Panc1 (cell line): Measurements from ENCODE around the gene SPEM3. TPM values are rescaled to one million over a fixed set of nuclear protein-coding genes. Genes with fewer than 3 reads are reported as not detected.
A peak's percentile ranks its signal among the peaks of the same experiment; 100 is the strongest.

Source experiments
- ATAC-seq: fragments of 200-7000 bp; cut with Tn5 transposase; 2 replicates; pipeline ENCODE4 v1.9.1; 2020; ENCODE audit warnings: mild to moderate bottlenecking, moderate library complexity
- BruUV-seq: library from RNA; stranded (reverse); fragments of 400-500 nt; replicated peaks from 2 replicates; lab custom pipeline; 2021; lab: Mats Ljungman, UMichigan
- CTCF ChIA-PET: fragments of 300-600 bp; sonication (Branson Sonifier 250); formaldehyde crosslinking; loops from one replicate; lab custom pipeline; 2022; ENCODE audit warnings: antibody characterized with exemption; lab: Charles Lee
- POLR2A ChIA-PET: fragments of 300-600 bp; sonication (Branson Sonifier 250); formaldehyde crosslinking; loops from one replicate; lab custom pipeline; 2022; ENCODE audit warnings: antibody characterized with exemption; lab: Charles Lee
- DNase-seq: peaks from one replicate; pipeline ENCODE4 v3.0.0-alpha.2; 2010; ENCODE audit warnings: low read depth, low spot score
- H3K27ac ChIP-seq: 2 replicates; pipeline ENCODE4 v1.5.1; 2011; ENCODE audit warnings: mild to moderate bottlenecking, low read length, inconsistent platforms
- H3K27me3 ChIP-seq: fragments of 200-500 bp; sonication (Bioruptor generic); 2 replicates; pipeline ENCODE4 v1.6.0; 2014; ENCODE audit warnings: low read length, inconsistent platforms; ENCODE audit not compliant: control insufficient read depth, insufficient read depth
- H3K36me3 ChIP-seq: fragments of 200-500 bp; sonication (Bioruptor generic); 2 replicates; pipeline ENCODE4 v1.5.1; 2014; ENCODE audit warnings: inconsistent platforms, mild to moderate bottlenecking, low read length, moderate library complexity; ENCODE audit not compliant: control insufficient read depth, insufficient read depth
- H3K4me1 ChIP-seq: 2 replicates; pipeline ENCODE4 v1.5.1; 2011; ENCODE audit warnings: inconsistent platforms, mild to moderate bottlenecking, low read length, moderate library complexity; ENCODE audit not compliant: control insufficient read depth, insufficient read depth
- H3K4me3 ChIP-seq, 2 experiments: 2 replicates each; pipeline ENCODE4 v1.5.1; 2011 to 2012; ENCODE audit warnings: low read depth in 2 of 2, low read length in 2 of 2, mild to moderate bottlenecking in 2 of 2, inconsistent platforms in 1 of 2, moderate library complexity in 1 of 2
- H3K9me3 ChIP-seq: fragments of 200-500 bp; sonication (Bioruptor generic); 2 replicates; pipeline ENCODE4 v1.5.1; 2014; ENCODE audit warnings: low read depth, mild to moderate bottlenecking, inconsistent platforms, low read length, moderate library complexity; ENCODE audit not compliant: control insufficient read depth, insufficient read depth
- POLR2AphosphoS5 ChIP-seq: IDR thresholded peaks from 2 replicates; pipeline ENCODE4 v1.6.1; 2012; ENCODE audit warnings: mild to moderate bottlenecking, low read depth, low read length, moderate library complexity
- SIN3A ChIP-seq: IDR thresholded peaks from 2 replicates; pipeline ENCODE4 v1.6.1; 2012; ENCODE audit warnings: low read depth, mild to moderate bottlenecking, low read length, moderate library complexity, borderline replicate concordance; ENCODE audit not compliant: insufficient read depth
- TCF7L2 ChIP-seq: IDR thresholded peaks from 2 replicates; pipeline ENCODE4 v1.6.1; 2011; ENCODE audit warnings: mild to moderate bottlenecking, low read depth, low read length, inconsistent platforms
- in situ Hi-C: cut with HindIII; loops from 2 replicates; pipeline ENCODE4 v1.10.0; 2016; ENCODE audit warnings: low sequenced_read_pairs, low pct_unique_long_range_greater_than_20kb
- intact Hi-C: fragments of 100-400 bp; cut with micrococcal nuclease; formaldehyde crosslinking; loops from one replicate; pipeline ENCODE4 v1.10.0; 2022; ENCODE audit not compliant: unreplicated experiment
- total RNA-seq: library from RNA; stranded (reverse); gene quantifications from one replicate; pipeline ENCODE4 v1.2.1, GENCODE V29; 2021; ENCODE audit not compliant: unreplicated experiment
- TF ChIP-seq, protein P1 (sequence below): fragments of 450-650 bp; IDR thresholded peaks from 2 replicates; pipeline ENCODE4 v1.5.1; 2017; ENCODE audit warnings: mild to moderate bottlenecking
- TF ChIP-seq, protein P2 (sequence below), 2 experiments: IDR thresholded peaks; 2 replicates each; pipeline ENCODE4 v1.6.1; 2011 to 2012; ENCODE audit warnings: low read depth in 2 of 2, control low read depth in 1 of 2, low read length in 1 of 2, mild to moderate bottlenecking in 1 of 2, moderate library complexity in 1 of 2; ENCODE audit not compliant: insufficient read depth in 1 of 2

The SPEM3 gene
- total RNA-seq, 1 experiment from 2014 or later, result not detected

DNA sequence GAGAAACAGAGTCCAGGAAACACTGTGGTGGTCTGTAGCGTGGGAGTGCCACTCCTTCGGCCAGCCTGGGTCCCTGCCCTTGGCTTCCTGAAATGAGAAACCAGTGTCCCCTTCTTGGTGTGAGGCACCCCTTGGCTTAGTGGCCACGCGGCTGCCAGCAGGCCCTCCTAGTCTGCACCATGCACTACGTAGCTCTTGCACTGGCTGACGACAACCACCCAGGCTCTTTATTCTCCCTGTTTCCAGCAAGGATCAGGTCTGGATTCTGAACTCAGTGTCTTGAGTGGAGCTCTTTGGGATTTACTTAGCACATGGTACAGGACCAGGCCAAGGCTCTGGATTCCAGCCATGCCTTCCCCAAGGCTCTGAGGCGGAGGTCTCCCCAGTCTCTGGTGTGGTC, 1.1 kb upstream of the SPEM3 start:
- DNase-seq (no peak), ATAC-seq (0 out of 2 replicates have a peak, but pooled peaks have one; percentile 31)
- H3K27me3 ChIP-seq, result no peaks in the 10 kb centered on the region
- H3K27ac ChIP-seq, result no peak overlapping the region
- TF ChIP-seq POLR2AphosphoS5 (no peak), SIN3A (no peak), TCF7L2 (no peak)
- TF ChIP-seq, protein P1, sequence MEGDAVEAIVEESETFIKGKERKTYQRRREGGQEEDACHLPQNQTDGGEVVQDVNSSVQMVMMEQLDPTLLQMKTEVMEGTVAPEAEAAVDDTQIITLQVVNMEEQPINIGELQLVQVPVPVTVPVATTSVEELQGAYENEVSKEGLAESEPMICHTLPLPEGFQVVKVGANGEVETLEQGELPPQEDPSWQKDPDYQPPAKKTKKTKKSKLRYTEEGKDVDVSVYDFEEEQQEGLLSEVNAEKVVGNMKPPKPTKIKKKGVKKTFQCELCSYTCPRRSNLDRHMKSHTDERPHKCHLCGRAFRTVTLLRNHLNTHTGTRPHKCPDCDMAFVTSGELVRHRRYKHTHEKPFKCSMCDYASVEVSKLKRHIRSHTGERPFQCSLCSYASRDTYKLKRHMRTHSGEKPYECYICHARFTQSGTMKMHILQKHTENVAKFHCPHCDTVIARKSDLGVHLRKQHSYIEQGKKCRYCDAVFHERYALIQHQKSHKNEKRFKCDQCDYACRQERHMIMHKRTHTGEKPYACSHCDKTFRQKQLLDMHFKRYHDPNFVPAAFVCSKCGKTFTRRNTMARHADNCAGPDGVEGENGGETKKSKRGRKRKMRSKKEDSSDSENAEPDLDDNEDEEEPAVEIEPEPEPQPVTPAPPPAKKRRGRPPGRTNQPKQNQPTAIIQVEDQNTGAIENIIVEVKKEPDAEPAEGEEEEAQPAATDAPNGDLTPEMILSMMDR, result no peak
- TF ChIP-seq, protein P2, sequence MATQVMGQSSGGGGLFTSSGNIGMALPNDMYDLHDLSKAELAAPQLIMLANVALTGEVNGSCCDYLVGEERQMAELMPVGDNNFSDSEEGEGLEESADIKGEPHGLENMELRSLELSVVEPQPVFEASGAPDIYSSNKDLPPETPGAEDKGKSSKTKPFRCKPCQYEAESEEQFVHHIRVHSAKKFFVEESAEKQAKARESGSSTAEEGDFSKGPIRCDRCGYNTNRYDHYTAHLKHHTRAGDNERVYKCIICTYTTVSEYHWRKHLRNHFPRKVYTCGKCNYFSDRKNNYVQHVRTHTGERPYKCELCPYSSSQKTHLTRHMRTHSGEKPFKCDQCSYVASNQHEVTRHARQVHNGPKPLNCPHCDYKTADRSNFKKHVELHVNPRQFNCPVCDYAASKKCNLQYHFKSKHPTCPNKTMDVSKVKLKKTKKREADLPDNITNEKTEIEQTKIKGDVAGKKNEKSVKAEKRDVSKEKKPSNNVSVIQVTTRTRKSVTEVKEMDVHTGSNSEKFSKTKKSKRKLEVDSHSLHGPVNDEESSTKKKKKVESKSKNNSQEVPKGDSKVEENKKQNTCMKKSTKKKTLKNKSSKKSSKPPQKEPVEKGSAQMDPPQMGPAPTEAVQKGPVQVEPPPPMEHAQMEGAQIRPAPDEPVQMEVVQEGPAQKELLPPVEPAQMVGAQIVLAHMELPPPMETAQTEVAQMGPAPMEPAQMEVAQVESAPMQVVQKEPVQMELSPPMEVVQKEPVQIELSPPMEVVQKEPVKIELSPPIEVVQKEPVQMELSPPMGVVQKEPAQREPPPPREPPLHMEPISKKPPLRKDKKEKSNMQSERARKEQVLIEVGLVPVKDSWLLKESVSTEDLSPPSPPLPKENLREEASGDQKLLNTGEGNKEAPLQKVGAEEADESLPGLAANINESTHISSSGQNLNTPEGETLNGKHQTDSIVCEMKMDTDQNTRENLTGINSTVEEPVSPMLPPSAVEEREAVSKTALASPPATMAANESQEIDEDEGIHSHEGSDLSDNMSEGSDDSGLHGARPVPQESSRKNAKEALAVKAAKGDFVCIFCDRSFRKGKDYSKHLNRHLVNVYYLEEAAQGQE (IDR thresholded peaks at IDR 0.05; ENCODE audit: insufficient read depth in 1 of 2, low read depth in 2 of 2, low read length in 1 of 2), result no peak
- in situ Hi-C loops (no loop called here), intact Hi-C loops (no loop called here)
- ChIA-PET CTCF (no interaction called here), POLR2A (no interaction called here)
- H3K9me3 ChIP-seq, result no peaks in the 10 kb centered on the region
- no peak overlapping the region for H3K4me3 ChIP-seq
- H3K4me1 ChIP-seq, result no peaks in the 10 kb centered on the region
- H3K36me3 ChIP-seq, result no peaks in the 10 kb centered on the region
- BruUV-seq, result no TSS peak

DNA sequence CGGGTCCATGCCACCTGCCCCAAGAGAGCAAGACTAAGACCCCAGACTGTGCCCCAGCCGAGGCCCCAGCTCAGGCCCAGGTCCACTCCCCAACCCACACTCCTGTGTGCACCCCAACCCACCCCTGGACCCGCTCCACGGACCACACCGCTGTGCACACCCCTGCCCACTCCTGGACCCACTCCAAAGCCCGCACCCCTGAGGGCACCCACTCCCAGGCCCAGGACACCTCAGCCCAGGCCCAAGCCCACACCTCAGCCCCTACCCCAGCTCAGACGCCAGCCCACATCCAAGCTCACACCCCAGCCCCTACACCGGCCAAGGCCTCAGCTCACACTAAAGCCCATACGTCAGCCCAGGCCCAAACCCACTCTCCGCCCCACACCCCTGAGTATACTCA, 1.1 kb downstream of the SPEM3 start:
- H3K4me3 ChIP-seq, result no peak overlapping the region
- BruUV-seq, result no TSS peak
- in situ Hi-C loops (no loop called here), intact Hi-C loops (loop anchor here (10.0 kb wide), 1 partner anchor 75 kb away; the partner anchor contains the start of genes KCTD11 and TMEM95)
- ATAC-seq, result no peak
- POLR2A ChIA-PET, result no interaction called here
- no peaks in the 10 kb centered on the region for H3K27me3 ChIP-seq
- H3K9me3 ChIP-seq, result no peaks in the 10 kb centered on the region
- no peak overlapping the region for H3K27ac ChIP-seq
- DNase-seq, result no peak
- TF ChIP-seq, protein P2 (IDR thresholded peaks at IDR 0.05; ENCODE audit: insufficient read depth in 1 of 2, low read depth in 2 of 2, low read length in 1 of 2), result no peak
- TF ChIP-seq, protein P1, result no peak
- TF ChIP-seq POLR2AphosphoS5, result no peak
- TF ChIP-seq TCF7L2, result no peak
- no peak for TF ChIP-seq SIN3A
- no peaks in the 10 kb centered on the region for H3K4me1 ChIP-seq
- CTCF ChIA-PET, result no interaction called here
- H3K36me3 ChIP-seq, result no peaks in the 10 kb centered on the region
